Osteoblast (primary cell): Measurements from ENCODE around the gene CDK10. TPM values are rescaled to one million over a fixed set of nuclear protein-coding genes. Genes with fewer than 3 reads are reported as not detected.

Experiments used
- DNase-seq: peaks from one replicate; pipeline ENCODE4 v3.0.0; 2011; ENCODE audit warnings: low spot score, mixed read lengths; ENCODE audit not compliant: insufficient read length; ENCODE audit errors: missing footprints
- H2AFZ ChIP-seq: 2 replicates; pipeline ENCODE4 v1.6.0; 2011; ENCODE audit warnings: mild to moderate bottlenecking, low read length
- H3K27ac ChIP-seq: 2 replicates; pipeline ENCODE4 v1.5.1; 2011; ENCODE audit warnings: mild to moderate bottlenecking, low read depth, low read length, moderate library complexity
- H3K27me3 ChIP-seq: 2 replicates; pipeline ENCODE4 v1.6.0; 2012; ENCODE audit warnings: mild to moderate bottlenecking, control low read depth, inconsistent platforms, low read length, moderate library complexity; ENCODE audit not compliant: insufficient read depth
- H3K36me3 ChIP-seq: 2 replicates; pipeline ENCODE4 v1.5.1; 2011; ENCODE audit warnings: mild to moderate bottlenecking, low read length, control low read depth, moderate library complexity; ENCODE audit not compliant: insufficient read depth
- H3K4me1 ChIP-seq: 2 replicates; pipeline ENCODE4 v1.5.1; 2011; ENCODE audit warnings: mild to moderate bottlenecking, low read length, control low read depth, moderate library complexity; ENCODE audit not compliant: insufficient read depth
- H3K4me2 ChIP-seq: 2 replicates; pipeline ENCODE4 v1.6.0; 2011; ENCODE audit warnings: mild to moderate bottlenecking, low read length; ENCODE audit not compliant: insufficient read depth
- H3K4me3 ChIP-seq: fragments of 200-600 bp; sonication (generic); 3 replicates; pipeline ENCODE4 v1.5.1; 2012; ENCODE audit warnings: mild to moderate bottlenecking, low read length, inconsistent platforms; ENCODE audit not compliant: insufficient read depth
- H3K79me2 ChIP-seq: 2 replicates; pipeline ENCODE4 v1.6.0; 2012; ENCODE audit warnings: mild to moderate bottlenecking, low read length, control low read depth, inconsistent platforms; ENCODE audit not compliant: insufficient read depth
- H3K9me3 ChIP-seq: 2 replicates; pipeline ENCODE4 v1.5.1; 2011; ENCODE audit warnings: low read depth, low read length, control low read depth
- H4K20me1 ChIP-seq: 2 replicates; pipeline ENCODE4 v1.6.0; 2012; ENCODE audit warnings: mild to moderate bottlenecking, low read length, control low read depth; ENCODE audit not compliant: insufficient read depth
- total RNA-seq: library from RNA; depleted of rRNA; stranded (reverse); fragments of >200 nt; gene quantifications from 2 replicates; pipeline ENCODE4 v1.2.3, GENCODE V29; 2012
- TF ChIP-seq, protein P1 (sequence below): IDR thresholded peaks from 2 replicates; pipeline ENCODE4 v1.5.1; 2011; ENCODE audit warnings: mild to moderate bottlenecking, low read depth, low read length, moderate library complexity; ENCODE audit errors: extremely low read depth

CDK10 gene
- total RNA-seq, 1 donor = 37.6 TPM

GRCh38 chr16:89716916-89717687 is 30.6 kb downstream of the CDK10 start:
- TF ChIP-seq, protein P1, sequence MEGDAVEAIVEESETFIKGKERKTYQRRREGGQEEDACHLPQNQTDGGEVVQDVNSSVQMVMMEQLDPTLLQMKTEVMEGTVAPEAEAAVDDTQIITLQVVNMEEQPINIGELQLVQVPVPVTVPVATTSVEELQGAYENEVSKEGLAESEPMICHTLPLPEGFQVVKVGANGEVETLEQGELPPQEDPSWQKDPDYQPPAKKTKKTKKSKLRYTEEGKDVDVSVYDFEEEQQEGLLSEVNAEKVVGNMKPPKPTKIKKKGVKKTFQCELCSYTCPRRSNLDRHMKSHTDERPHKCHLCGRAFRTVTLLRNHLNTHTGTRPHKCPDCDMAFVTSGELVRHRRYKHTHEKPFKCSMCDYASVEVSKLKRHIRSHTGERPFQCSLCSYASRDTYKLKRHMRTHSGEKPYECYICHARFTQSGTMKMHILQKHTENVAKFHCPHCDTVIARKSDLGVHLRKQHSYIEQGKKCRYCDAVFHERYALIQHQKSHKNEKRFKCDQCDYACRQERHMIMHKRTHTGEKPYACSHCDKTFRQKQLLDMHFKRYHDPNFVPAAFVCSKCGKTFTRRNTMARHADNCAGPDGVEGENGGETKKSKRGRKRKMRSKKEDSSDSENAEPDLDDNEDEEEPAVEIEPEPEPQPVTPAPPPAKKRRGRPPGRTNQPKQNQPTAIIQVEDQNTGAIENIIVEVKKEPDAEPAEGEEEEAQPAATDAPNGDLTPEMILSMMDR = no peak
- H3K4me2 ChIP-seq = no peak overlapping the region
- peaks cover 27% of the 10 kb centered on the region for H3K79me2 ChIP-seq
- H2AFZ ChIP-seq = no peak overlapping the region
- DNase-seq = no peak
- peaks cover 8% of the 10 kb centered on the region for H3K36me3 ChIP-seq
- H3K4me1 ChIP-seq = peaks cover 23% of the 10 kb centered on the region
- no peaks in the 10 kb centered on the region for H3K27me3 ChIP-seq
- H3K4me3 ChIP-seq = no peak overlapping the region
- no peak overlapping the region for H3K27ac ChIP-seq
- H3K9me3 ChIP-seq = no peaks in the 10 kb centered on the region
- H4K20me1 ChIP-seq = peaks cover 4% of the 10 kb centered on the region

DNA sequence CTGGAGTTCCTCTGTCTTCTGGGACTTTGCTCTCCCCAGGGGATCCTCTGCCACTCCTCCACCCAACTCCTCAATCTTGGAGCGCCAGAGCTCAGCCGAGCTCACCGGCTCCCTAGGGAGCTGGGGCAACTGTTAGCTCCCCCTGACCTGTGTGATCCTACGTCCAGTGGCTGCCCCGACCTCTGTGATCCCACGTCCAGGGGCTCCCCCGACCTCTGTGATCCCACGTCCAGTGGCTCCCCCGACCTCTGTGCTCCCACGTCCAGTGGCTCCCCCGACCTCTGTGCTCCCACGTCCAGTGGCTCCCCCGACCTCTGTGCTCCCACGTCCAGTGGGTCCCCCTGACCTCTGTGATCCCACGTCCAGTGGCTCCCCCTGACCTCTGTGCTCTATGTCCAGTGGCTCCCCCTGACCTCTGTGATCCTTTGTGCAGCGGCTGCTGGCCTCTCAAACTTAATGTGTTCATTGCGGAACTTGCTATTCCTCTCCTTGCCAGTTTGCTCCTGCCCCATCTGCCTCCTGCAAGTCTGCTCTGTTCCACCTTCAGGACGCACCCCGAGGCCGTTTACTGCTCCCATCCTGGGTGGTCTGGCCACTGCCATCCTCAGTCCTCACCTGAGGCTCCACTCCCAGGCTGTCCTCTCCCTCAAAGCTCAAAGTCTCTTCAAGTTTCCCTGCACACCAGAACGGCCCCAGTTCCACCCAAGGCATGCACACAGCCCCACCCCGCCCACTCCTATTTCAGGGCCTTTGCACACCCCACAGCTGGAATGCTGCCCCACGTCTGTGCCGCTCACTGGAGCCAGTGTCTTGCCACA is 31.4 kb downstream of the CDK10 start:
- peaks cover 12% of the 10 kb centered on the region for H4K20me1 ChIP-seq
- no peaks in the 10 kb centered on the region for H3K9me3 ChIP-seq
- H2AFZ ChIP-seq = no peak overlapping the region
- peak overlapping the region; percentile 23 for H3K27ac ChIP-seq
- no peaks in the 10 kb centered on the region for H3K27me3 ChIP-seq
- H3K4me3 ChIP-seq = no peak overlapping the region
- H3K4me2 ChIP-seq = no peak overlapping the region
- peaks cover 31% of the 10 kb centered on the region for H3K79me2 ChIP-seq
- TF ChIP-seq, protein P1 = no peak
- DNase-seq = no peak
- H3K4me1 ChIP-seq = peaks cover 23% of the 10 kb centered on the region
- peaks cover 10% of the 10 kb centered on the region for H3K36me3 ChIP-seq

- peak overlapping the region; percentile 91 for H3K27ac ChIP-seq
- peaks cover 26% of the 10 kb centered on the region for H3K36me3 ChIP-seq
- H3K4me1 ChIP-seq = peaks cover 26% of the 10 kb centered on the region
- H3K79me2 ChIP-seq = peaks cover 55% of the 10 kb centered on the region
- peak overlapping the region; percentile 18 for H2AFZ ChIP-seq
- H3K4me3 ChIP-seq = peak overlapping the region; percentile 88
- DNase-seq = no peak
- H3K4me2 ChIP-seq = peak overlapping the region; percentile 94
- no peaks in the 10 kb centered on the region for H3K9me3 ChIP-seq
- H3K27me3 ChIP-seq = no peaks in the 10 kb centered on the region
- peaks cover 32% of the 10 kb centered on the region for H4K20me1 ChIP-seq
- TF ChIP-seq, protein P1 = no peak
Measured at GRCh38 chr16:89720551-89720812, 34.0 kb downstream of the CDK10 start.
